ENCODE data around the gene ATG7. TPM values are rescaled to one million over a fixed set of nuclear protein-coding genes. Genes with fewer than 3 reads are reported as not detected.

The ATG7 gene
- polyA plus RNA-seq, 1 donor (not counting 4 experiments of a cell fraction or from before 2014, with no cell fraction given): 27.9 TPM

DNA sequence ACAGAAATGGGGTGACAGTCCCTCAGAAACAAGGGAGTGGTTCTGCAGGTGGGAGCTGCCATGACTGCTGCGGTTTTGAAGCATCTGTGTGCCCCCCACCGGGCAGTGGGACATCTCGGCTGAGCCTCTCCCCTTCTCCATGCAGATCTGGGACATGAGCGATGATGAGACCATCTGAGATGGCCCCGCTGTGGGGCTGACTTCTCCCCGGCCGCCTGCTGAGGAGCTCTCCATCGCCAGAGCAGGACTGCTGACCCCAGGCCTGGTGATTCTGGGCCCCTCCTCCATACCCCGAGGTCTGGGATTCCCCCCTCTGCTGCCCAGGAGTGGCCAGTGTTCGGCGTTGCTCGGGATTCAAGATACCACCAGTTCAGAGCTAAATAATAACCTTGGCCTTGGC is 282.5 kb downstream of the ATG7 start:
- Histone ChIP-seq H3K9me1 (ENCODE audit: control insufficient read depth, extremely low read depth, insufficient read depth, low read length) (no peaks in the 10 kb centered on the region), H3K9ac (ENCODE audit: control insufficient read depth, extremely low read depth, insufficient read depth, low read length) (no peak overlapping the region), H3K36me3 (ENCODE audit: control insufficient read depth in 2 of 2, extremely low read depth in 1 of 2, insufficient read depth in 2 of 2, low read length in 2 of 2) (peaks cover 11 to 17% of the 10 kb centered on the region in 2 experiments), H3K27ac (ENCODE audit: control insufficient read depth, insufficient read depth, low read length) (no peak overlapping the region), H4K20me1 (ENCODE audit: control insufficient read depth, extremely low read depth, insufficient read depth, low read length) (peaks cover 5% of the 10 kb centered on the region), H2AFZ (ENCODE audit: control insufficient read depth, low read length) (no peak overlapping the region), H3K4me1 (ENCODE audit: control insufficient read depth, extremely low read depth, insufficient read depth, low read length) (peaks cover 14% of the 10 kb centered on the region), H3K4me3 (ENCODE audit: control insufficient read depth in 2 of 3, extremely low read depth in 1 of 3, insufficient read depth in 2 of 3, low read depth in 1 of 3, low read length in 3 of 3) (no peak overlapping the region), H3K27me3 (ENCODE audit: control insufficient read depth, extremely low read depth, insufficient read depth, low read length) (no peaks in the 10 kb centered on the region), H3K4me2 (ENCODE audit: control insufficient read depth, extremely low read depth, insufficient read depth, low read depth, low read length) (no peak overlapping the region), H3K9me3 (ENCODE audit: control insufficient read depth, low read depth, low read length) (no peaks in the 10 kb centered on the region), H3K79me2 (ENCODE audit: control insufficient read depth, insufficient read depth, low read length) (peaks cover 5% of the 10 kb centered on the region)
- DNase-seq (ENCODE audit: low read depth, low spot score) (no peak), FAIRE-seq (no peak)
- no peak for TF ChIP-seq EZH2 (IDR thresholded peaks at IDR 0.05; ENCODE audit: low read length)
- TF ChIP-seq, protein P1, sequence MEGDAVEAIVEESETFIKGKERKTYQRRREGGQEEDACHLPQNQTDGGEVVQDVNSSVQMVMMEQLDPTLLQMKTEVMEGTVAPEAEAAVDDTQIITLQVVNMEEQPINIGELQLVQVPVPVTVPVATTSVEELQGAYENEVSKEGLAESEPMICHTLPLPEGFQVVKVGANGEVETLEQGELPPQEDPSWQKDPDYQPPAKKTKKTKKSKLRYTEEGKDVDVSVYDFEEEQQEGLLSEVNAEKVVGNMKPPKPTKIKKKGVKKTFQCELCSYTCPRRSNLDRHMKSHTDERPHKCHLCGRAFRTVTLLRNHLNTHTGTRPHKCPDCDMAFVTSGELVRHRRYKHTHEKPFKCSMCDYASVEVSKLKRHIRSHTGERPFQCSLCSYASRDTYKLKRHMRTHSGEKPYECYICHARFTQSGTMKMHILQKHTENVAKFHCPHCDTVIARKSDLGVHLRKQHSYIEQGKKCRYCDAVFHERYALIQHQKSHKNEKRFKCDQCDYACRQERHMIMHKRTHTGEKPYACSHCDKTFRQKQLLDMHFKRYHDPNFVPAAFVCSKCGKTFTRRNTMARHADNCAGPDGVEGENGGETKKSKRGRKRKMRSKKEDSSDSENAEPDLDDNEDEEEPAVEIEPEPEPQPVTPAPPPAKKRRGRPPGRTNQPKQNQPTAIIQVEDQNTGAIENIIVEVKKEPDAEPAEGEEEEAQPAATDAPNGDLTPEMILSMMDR (optimal IDR thresholded peaks at IDR 0.05 in 1 of 3, IDR thresholded peaks at IDR 0.05 in 1 of 3, conservative IDR thresholded peaks at IDR 0.05 in 1 of 3; ENCODE audit: extremely low read depth in 1 of 3, insufficient read depth in 2 of 3, low read length in 3 of 3): no peak
- dilution Hi-C loops (cut with MboI; ENCODE audit: extremely low pct_ligation_motif_present, low sequenced_read_pairs): no loop called here

DNA sequence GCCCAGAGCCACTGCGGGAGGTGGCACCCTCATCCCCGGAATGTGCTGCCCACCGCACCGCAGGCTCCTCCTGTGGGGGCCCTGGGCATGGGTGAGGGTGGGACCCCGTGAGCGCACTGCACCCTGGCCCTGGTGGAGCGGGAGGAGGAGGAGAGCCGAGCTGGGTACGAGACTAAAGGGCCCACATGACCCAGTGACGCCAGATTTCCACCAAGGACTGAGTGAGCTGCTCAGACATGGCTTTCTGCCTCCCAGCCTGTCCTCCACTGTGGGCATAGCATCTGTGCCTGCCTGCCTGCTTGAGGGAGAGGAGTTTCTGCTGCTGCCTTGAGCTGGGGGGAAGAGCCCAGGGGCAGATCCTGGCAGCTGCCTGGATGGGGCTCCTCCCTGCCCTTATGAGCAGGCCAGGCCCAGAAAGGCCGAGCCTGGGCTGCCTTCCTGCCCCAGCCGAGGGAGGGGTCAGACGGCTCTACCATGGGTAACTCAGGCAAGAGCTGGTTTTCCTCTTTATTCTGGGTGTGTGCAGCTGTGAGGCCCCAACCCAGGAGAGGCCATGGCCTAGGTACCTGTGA is 283.1 kb downstream of the ATG7 start:
- TF ChIP-seq, protein P1 (optimal IDR thresholded peaks at IDR 0.05 in 1 of 3, IDR thresholded peaks at IDR 0.05 in 1 of 3, conservative IDR thresholded peaks at IDR 0.05 in 1 of 3; ENCODE audit: extremely low read depth in 1 of 3, insufficient read depth in 2 of 3, low read length in 3 of 3): no peak
- Histone ChIP-seq H3K9me3 (ENCODE audit: control insufficient read depth, low read depth, low read length) (no peaks in the 10 kb centered on the region), H3K9me1 (ENCODE audit: control insufficient read depth, extremely low read depth, insufficient read depth, low read length) (no peaks in the 10 kb centered on the region), H3K9ac (ENCODE audit: control insufficient read depth, extremely low read depth, insufficient read depth, low read length) (no peak overlapping the region), H3K4me1 (ENCODE audit: control insufficient read depth, extremely low read depth, insufficient read depth, low read length) (peaks cover 14% of the 10 kb centered on the region), H3K27me3 (ENCODE audit: control insufficient read depth, extremely low read depth, insufficient read depth, low read length) (no peaks in the 10 kb centered on the region), H2AFZ (ENCODE audit: control insufficient read depth, low read length) (no peak overlapping the region), H4K20me1 (ENCODE audit: control insufficient read depth, extremely low read depth, insufficient read depth, low read length) (peaks cover 6% of the 10 kb centered on the region), H3K36me3 (ENCODE audit: control insufficient read depth in 2 of 2, extremely low read depth in 1 of 2, insufficient read depth in 2 of 2, low read length in 2 of 2) (peaks cover 11 to 19% of the 10 kb centered on the region in 2 experiments), H3K4me2 (ENCODE audit: control insufficient read depth, extremely low read depth, insufficient read depth, low read depth, low read length) (no peak overlapping the region), H3K27ac (ENCODE audit: control insufficient read depth, insufficient read depth, low read length) (no peak overlapping the region), H3K79me2 (ENCODE audit: control insufficient read depth, insufficient read depth, low read length) (peaks cover 5% of the 10 kb centered on the region), H3K4me3 (ENCODE audit: control insufficient read depth in 2 of 3, extremely low read depth in 1 of 3, insufficient read depth in 2 of 3, low read depth in 1 of 3, low read length in 3 of 3) (no peak overlapping the region)
- FAIRE-seq: no peak
- no peak for DNase-seq (ENCODE audit: low read depth, low spot score)
- dilution Hi-C loops (cut with MboI; ENCODE audit: extremely low pct_ligation_motif_present, low sequenced_read_pairs): no loop called here

All from keratinocyte (primary cell).